RWPE2 (cell line): Measurements from ENCODE around the gene LCN1.
"Not testable (repeated sequence)": the region's sequence is repeated elsewhere in the genome, so short reads cannot be mapped to it uniquely, and the experiment has no call there.

ENCODE experiments used
- ATAC-seq: fragments of 200-7000 bp; cut with Tn5 transposase; 3 replicates; pipeline ENCODE4 v1.9.1; 2021; ENCODE audit warnings: low read depth
- DNase-seq: peaks from one replicate; pipeline ENCODE4 v3.0.0-alpha.2; 2020; ENCODE audit warnings: low spot score
- H3K27ac ChIP-seq: fragments of 450-650 bp; 2 replicates; pipeline ENCODE4 v1.5.1; 2017; ENCODE audit warnings: mild to moderate bottlenecking; ENCODE audit not compliant: poor library complexity, severe bottlenecking
- H3K27me3 ChIP-seq: fragments of 250-450 bp; sonication (Bioruptor Pico); 2 replicates; pipeline ENCODE4 v1.5.1; 2021; ENCODE audit warnings: mild to moderate bottlenecking, moderate library complexity; ENCODE audit not compliant: insufficient read depth, poor library complexity, severe bottlenecking
- H3K36me3 ChIP-seq: fragments of 250-450 bp; sonication (Bioruptor Pico); 2 replicates; pipeline ENCODE4 v1.5.1; 2020; ENCODE audit warnings: low read depth, mild to moderate bottlenecking, moderate library complexity
- H3K4me1 ChIP-seq: fragments of 250-450 bp; sonication (Bioruptor Pico); 2 replicates; pipeline ENCODE4 v1.5.1; 2021; ENCODE audit warnings: mild to moderate bottlenecking, moderate library complexity; ENCODE audit not compliant: insufficient read depth, poor library complexity, severe bottlenecking
- H3K4me3 ChIP-seq: fragments of 250-450 bp; sonication (Bioruptor Pico); 2 replicates; pipeline ENCODE4 v1.5.1; 2021; ENCODE audit warnings: mild to moderate bottlenecking, moderate library complexity; ENCODE audit not compliant: severe bottlenecking
- H3K9me3 ChIP-seq: fragments of 250-450 bp; sonication (Bioruptor Pico); 2 replicates; pipeline ENCODE4 v1.5.1; 2021; ENCODE audit warnings: mild to moderate bottlenecking, moderate library complexity; ENCODE audit not compliant: severe bottlenecking
- TF ChIP-seq, protein P1 (sequence below): fragments of 450-650 bp; IDR thresholded peaks from one replicate; pipeline ENCODE4 v1.5.1; 2017; ENCODE audit warnings: mild to moderate bottlenecking, moderate library complexity; ENCODE audit not compliant: poor library complexity, severe bottlenecking

LCN1 gene

DNA sequence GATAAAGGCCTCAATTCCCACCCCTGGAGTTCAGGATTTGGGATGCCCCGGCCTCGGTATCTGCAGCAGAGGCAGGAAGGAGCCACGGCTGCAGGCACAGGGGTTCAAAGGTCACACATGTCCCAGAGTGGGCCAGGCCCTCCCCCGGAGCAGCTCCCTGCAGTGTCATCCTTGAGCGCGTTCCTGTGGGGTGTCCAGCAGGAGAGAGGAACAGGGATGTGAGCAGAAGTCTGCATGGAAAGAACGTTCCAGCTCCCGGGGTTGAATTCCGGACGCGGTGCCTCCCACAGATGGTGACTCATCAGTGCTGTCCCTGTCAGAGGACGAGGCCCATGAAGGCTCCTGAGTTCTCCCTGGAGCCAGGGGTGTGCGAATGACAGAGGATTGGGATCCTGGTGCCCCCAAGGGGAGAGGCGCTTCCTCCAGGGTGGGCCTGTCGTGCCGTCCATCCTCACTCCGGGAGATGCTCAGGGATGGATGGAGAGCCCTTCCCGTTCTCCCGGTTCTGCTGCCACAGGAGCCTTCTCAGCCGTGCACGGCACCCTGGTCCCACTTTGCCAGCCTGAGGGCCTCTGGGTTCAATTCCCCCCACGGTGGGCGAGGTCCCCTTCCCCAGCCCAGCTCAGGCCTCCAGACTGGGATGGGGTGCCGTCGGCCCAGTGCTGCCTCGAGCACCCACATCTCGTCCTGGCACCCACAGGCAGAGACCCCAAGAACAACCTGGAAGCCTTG, 3.1 kb downstream of the LCN1 start:
- Histone ChIP-seq H3K4me1 (no peaks in the 10 kb centered on the region), H3K4me3 (no peak overlapping the region), H3K36me3 (no peaks in the 10 kb centered on the region), H3K27ac (no peak overlapping the region), H3K27me3 (no peaks in the 10 kb centered on the region), H3K9me3 (no peaks in the 10 kb centered on the region)
- ATAC-seq (no peak), DNase-seq (peak; percentile 25)
- TF ChIP-seq, protein P1, sequence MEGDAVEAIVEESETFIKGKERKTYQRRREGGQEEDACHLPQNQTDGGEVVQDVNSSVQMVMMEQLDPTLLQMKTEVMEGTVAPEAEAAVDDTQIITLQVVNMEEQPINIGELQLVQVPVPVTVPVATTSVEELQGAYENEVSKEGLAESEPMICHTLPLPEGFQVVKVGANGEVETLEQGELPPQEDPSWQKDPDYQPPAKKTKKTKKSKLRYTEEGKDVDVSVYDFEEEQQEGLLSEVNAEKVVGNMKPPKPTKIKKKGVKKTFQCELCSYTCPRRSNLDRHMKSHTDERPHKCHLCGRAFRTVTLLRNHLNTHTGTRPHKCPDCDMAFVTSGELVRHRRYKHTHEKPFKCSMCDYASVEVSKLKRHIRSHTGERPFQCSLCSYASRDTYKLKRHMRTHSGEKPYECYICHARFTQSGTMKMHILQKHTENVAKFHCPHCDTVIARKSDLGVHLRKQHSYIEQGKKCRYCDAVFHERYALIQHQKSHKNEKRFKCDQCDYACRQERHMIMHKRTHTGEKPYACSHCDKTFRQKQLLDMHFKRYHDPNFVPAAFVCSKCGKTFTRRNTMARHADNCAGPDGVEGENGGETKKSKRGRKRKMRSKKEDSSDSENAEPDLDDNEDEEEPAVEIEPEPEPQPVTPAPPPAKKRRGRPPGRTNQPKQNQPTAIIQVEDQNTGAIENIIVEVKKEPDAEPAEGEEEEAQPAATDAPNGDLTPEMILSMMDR, result no peak

DNA sequence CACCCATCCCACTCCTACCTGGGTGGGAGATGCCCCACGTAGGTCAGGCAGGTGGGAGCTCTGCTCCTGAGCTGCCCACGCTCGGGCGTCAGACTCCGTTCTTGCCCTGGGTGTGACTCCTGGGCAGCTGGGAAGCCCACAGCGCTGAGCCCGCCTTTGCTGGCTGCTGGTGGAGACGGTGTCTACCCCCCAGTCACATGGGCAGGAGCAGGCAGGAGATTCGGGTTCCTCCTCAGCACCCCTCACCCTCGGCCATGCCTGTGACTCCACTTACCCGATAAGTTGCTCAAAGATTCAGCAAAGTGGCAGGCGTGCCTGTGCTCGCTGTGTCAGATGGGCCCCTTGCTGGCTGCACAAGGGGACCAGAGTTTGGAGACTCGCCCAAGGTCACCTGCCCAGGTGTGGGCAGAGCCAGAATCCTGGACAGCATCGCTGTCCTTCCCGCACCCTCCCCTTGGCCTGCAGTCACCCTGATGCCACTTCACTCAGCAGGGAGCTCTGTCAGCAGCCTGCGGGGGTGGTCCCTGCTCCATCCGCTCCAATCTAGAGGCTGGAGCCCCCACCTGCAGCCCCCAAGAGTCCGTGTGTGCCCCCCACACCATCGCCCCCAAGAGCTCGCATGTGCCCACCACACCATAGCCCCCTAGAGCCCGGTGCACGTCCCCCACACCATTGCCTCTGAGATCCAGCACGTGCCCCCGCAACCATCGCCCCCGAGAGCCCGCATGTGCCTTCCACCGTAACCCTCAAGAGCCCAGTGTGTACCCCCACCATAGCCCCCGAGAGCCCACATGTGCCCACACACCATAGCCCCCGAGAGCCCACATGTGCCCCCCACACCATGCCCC, 4.2 kb downstream of the LCN1 start:
- no peak for ATAC-seq
- Histone ChIP-seq H3K4me3 (no peak overlapping the region), H3K36me3 (no peaks in the 10 kb centered on the region), H3K27ac (no peak overlapping the region), H3K27me3 (no peaks in the 10 kb centered on the region), H3K4me1 (no peaks in the 10 kb centered on the region), H3K9me3 (no peaks in the 10 kb centered on the region)
- peak; percentile 51 for DNase-seq
- TF ChIP-seq, protein P1, result no peak

DNA sequence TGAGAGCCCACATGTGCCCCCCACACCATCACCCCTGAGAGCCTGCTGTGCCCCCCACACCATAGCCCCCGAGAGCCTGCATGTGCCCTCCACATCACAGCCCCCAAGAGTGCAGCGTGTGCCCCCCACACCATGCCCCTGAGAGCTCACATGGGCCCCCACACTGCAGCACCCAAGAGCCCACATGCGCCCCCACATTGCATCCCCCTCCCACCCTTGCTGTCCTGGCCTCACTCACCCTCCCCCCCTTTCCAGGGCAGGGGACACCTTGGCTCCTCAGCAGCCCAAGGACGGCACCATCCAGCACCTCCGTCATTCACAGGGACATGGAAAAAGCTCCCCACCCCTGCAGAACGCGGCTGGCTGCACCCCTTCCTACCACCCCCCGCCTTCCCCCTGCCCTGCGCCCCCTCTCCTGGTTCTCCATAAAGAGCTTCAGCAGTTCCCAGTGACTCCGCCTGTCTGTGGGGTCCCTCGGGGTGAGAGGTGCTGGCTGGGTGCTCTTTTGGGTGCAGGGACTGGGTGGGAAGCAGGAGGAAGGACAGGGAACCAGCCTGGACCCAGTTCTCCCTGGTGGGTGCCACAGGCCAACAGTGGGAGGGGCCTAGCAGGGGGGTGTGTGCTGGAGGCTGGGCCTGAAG, 5.0 kb downstream of the LCN1 start:
- H3K4me3 ChIP-seq, result no peak overlapping the region
- TF ChIP-seq, protein P1, result no peak
- H3K4me1 ChIP-seq, result no peaks in the 10 kb centered on the region
- no peaks in the 10 kb centered on the region for H3K9me3 ChIP-seq
- peaks cover 3% of the 10 kb centered on the region for H3K27me3 ChIP-seq
- ATAC-seq (no peak), DNase-seq (no peak)
- H3K27ac ChIP-seq, result no peak overlapping the region
- no peaks in the 10 kb centered on the region for H3K36me3 ChIP-seq

DNA sequence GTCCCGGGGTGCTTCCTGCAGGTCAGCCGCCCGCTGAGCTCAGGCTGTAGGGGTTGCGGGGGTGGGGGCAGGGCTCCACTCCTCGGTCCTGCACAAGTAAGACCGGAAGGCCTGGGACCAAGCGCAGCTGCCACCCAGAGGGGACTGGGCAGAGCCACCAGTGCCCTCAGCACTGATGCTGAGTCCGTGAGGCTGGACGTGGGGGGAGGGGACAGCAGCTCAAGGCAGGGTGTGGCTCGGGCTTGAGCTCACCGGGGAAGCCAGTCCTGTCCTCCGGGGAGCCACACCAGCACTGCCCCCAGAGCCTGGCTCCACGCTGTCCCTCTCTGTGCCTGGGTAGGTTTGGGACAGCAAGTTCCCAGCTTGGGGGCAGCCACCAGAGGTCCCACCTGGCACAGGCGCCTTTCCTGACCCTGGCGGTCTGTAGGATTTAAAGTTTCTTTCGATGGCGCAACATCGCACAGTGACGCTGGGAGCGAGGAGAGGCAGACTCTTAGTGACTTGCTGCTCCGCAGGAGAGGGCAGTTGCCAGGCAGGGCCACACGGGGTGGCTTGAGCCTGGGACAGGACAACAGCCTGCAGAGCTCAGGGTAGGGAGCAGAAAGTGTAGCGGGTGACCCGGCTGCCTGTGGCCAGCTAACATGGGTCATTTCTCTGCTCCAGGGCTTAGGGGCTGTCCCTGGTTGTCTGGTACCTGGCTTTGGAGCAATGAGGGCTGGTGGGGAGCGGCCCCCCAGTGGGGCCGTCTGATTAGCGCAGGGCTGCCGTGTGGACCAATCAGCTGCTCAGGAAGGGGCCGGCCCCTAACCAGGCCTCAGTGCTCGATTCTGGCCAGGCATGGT, 5.7 kb downstream of the LCN1 start:
- Histone ChIP-seq H3K4me1 (no peaks in the 10 kb centered on the region), H3K27ac (no peak overlapping the region), H3K9me3 (no peaks in the 10 kb centered on the region), H3K4me3 (no peak overlapping the region), H3K36me3 (no peaks in the 10 kb centered on the region), H3K27me3 (peaks cover 3% of the 10 kb centered on the region)
- ATAC-seq, result no peak; the same call in 2 of the 3 replicates
- peak; percentile 61 for DNase-seq
- TF ChIP-seq, protein P1, result no peak

DNA sequence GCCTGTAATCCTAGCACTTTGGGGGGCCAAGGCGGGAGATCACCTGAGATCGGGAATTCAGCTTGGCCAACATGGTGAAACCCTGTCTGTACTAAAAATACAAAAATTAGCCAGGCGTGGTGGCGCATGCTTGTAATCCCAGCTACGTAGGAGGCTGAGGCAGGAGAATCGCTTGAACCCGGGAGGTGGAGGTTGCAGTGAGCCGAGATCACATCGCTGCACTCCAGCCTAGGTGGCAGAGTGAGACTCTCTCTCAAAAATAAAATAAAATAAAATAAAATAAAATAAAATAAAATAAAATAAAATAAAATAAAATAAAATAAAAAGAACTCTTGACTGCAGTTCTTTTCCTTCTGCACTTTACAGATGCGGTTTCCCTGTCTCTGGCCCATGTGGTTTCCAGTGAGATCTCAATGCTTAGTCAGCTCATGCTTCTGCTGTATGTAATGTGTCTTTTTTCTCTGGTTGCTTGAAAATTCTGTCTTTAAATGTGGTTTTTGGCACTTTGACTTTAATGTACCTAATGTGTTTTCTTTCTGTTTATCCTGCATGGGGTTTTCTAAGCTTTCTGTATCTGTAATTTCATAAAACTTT, 7.7 kb downstream of the LCN1 start:
- H3K4me3 ChIP-seq, DNase-seq, H3K27ac ChIP-seq, H3K4me1 ChIP-seq, ATAC-seq, H3K9me3 ChIP-seq, H3K36me3 ChIP-seq: not testable (repeated sequence)
- peaks cover 19% of the 10 kb centered on the region for H3K27me3 ChIP-seq
